Sigmoid colon (tissue), 7 donors: ENCODE data around the gene AATF. TPM values are rescaled to one million over a fixed set of nuclear protein-coding genes. Genes with fewer than 3 reads are reported as not detected.

ENCODE experiments used
- DNase-seq: peaks from one replicate; pipeline ENCODE4 v3.0.0-alpha.2; 2019
- H3K27ac ChIP-seq, 4 donors: fragments of 200-600 bp; sonication (generic); one replicate each; pipeline ENCODE4 v1.5.1; 2016 to 2019; ENCODE audit warnings: mild to moderate bottlenecking in 1 of 4
- H3K27me3 ChIP-seq, 3 donors: fragments of 200-600 bp; sonication (generic); one replicate each; pipeline ENCODE4 v1.5.1; 2019; ENCODE audit warnings: mild to moderate bottlenecking in 1 of 3
- H3K36me3 ChIP-seq, 4 donors: fragments of 200-600 bp; sonication (generic); one replicate each; pipeline ENCODE4 v1.5.1; 2016 to 2019
- H3K4me1 ChIP-seq, 4 donors: fragments of 200-600 bp; sonication (generic); one replicate each; pipeline ENCODE4 v1.5.1; 2017 to 2019
- H3K4me3 ChIP-seq, 4 donors: fragments of 200-600 bp; sonication (generic); one replicate each; pipeline ENCODE4 v1.5.1; 2017 to 2019; ENCODE audit warnings: mild to moderate bottlenecking in 2 of 4, moderate library complexity in 1 of 4
- H3K9me3 ChIP-seq, 4 donors: fragments of 200-600 bp in 3 of 4; sonication (generic) in 3 of 4; one replicate each; pipeline versions ENCODE4 v1.5.1 to v1.6.1; 2013 to 2019
- EP300 ChIP-seq, 4 donors: sonication (generic); formaldehyde crosslinking; IDR thresholded peaks; one replicate each; pipeline ENCODE4 v1.6.1; 2017; ENCODE audit warnings: antibody characterized with exemption in 4 of 4
- POLR2A ChIP-seq, 2 donors: fragments of 450-650 bp; IDR thresholded peaks; one replicate each; pipeline ENCODE4 v1.6.1; 2016; ENCODE audit warnings: antibody characterized with exemption in 2 of 2, mild to moderate bottlenecking in 2 of 2, moderate library complexity in 2 of 2
- POLR2AphosphoS5 ChIP-seq, 4 donors: sonication (generic); formaldehyde crosslinking; IDR thresholded peaks; one replicate each; pipeline ENCODE4 v1.6.1; 2017; ENCODE audit warnings: antibody characterized with exemption in 4 of 4
- WGBS, 2 donors: extraction: QIAGEN DNeasy Blood & Tissue Kit; methylation state at CpG; one replicate each; pipeline ENCODE4 v1.1.7; 2013; 5-methylcytosine and 5-hydroxymethylcytosine counted together
- intact Hi-C: fragments of 100-400 bp; cut with DNase I; formaldehyde crosslinking; loops from one replicate; pipeline ENCODE4 v1.15.1; 2023
- polyA plus RNA-seq, 3 donors: library from polyadenylated mRNA; stranded (reverse); fragments of 200-250 nt; gene quantifications; one replicate each; pipeline ENCODE4 v1.2.3, GENCODE V29; 2013
- total RNA-seq, 4 donors: library from RNA; depleted of rRNA; stranded (reverse); fragments of >200 nt; gene quantifications; one replicate each; pipeline ENCODE4 v1.1.0, GENCODE V29; 2016
- TF ChIP-seq, protein P1 (sequence below), 4 experiments: fragments of 450-650 bp in 3 of 4; fragments of 200-600 bp in 1 of 4; IDR thresholded peaks; one replicate each; pipeline ENCODE4 v1.5.1; 2016 to 2019; ENCODE audit warnings: antibody characterized with exemption in 4 of 4, mild to moderate bottlenecking in 3 of 4, moderate library complexity in 2 of 4
- donor health status: healthy with polysubstance abuse.
- donor health status: Bipolar disorder and iron deficiency.
- donor health status: healthy.

Gene AATF
- total and polyA plus RNA-seq, 7 donors, result 27.6 to 38.3 (median 33.2) TPM

DNA sequence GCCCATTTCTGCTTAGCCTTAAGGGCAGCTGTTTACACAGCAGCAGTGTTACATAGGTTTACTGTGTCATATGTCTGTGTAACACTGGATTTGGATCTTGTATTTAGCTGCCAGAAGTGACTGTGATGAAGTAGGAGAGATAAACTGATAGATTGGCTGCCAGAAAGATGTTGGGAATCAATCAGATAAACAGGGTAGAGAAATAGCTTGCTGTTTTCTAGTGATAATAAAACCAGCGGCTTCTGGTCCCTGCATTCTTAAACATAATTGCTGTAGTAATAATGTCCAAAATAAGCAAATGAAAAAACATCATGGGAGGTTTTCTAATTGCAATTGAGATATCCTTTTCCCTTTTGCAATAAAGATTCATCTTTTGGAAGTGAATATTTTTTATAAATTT lies 68.7 kb downstream of the AATF start:
- Histone ChIP-seq H3K4me1 (no peaks in the 10 kb centered on the region), H3K36me3 (peaks cover 0 to 8% (median 0%) of the 10 kb centered on the region in 4 donors), H3K27ac (no peak overlapping the region), H3K4me3 (no peak overlapping the region), H3K9me3 (no peaks in the 10 kb centered on the region), H3K27me3 (no peaks in the 10 kb centered on the region)
- 83 to 93% methylated on average over 1 of the region's 1 CpG for WGBS, 2 donors
- TF ChIP-seq EP300 (IDR thresholded peaks at IDR 0.05) (no peak), POLR2AphosphoS5 (IDR thresholded peaks at IDR 0.05) (no peak), POLR2A (IDR thresholded peaks at IDR 0.05) (no peak)
- TF ChIP-seq, protein P1, sequence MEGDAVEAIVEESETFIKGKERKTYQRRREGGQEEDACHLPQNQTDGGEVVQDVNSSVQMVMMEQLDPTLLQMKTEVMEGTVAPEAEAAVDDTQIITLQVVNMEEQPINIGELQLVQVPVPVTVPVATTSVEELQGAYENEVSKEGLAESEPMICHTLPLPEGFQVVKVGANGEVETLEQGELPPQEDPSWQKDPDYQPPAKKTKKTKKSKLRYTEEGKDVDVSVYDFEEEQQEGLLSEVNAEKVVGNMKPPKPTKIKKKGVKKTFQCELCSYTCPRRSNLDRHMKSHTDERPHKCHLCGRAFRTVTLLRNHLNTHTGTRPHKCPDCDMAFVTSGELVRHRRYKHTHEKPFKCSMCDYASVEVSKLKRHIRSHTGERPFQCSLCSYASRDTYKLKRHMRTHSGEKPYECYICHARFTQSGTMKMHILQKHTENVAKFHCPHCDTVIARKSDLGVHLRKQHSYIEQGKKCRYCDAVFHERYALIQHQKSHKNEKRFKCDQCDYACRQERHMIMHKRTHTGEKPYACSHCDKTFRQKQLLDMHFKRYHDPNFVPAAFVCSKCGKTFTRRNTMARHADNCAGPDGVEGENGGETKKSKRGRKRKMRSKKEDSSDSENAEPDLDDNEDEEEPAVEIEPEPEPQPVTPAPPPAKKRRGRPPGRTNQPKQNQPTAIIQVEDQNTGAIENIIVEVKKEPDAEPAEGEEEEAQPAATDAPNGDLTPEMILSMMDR (IDR thresholded peaks at IDR 0.05), result no peak
- no peak for DNase-seq
- intact Hi-C loops, result no loop called here

DNA sequence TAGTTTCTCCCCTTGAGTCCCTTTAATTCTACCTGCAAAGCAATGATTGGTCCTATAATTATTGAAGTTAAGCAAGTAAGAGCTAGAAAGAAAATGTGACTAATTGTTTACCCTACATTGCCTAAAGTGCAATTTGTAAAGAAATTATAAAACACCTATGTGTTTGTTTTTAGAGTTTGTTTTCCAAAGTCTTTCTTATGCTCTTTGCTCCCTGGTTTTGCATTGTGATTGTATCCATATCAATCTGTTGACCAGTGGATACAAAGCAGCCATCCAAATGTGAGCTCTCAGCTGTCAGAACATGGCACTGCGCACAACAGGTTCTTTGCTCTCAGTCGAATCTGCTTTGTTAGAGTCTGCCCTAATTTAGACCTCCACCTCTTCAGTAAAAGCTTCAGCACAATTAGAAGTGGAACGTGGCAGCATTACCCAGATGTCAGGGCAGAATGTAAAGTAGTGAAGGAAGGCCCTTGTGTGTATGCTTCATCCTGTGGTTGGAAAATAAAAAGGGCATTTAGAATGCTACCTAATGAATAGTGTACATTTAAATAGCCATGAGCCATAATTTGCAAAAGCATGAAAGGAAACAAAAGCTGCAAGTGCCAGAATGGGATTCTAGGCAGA lies 70.5 kb downstream of the AATF start:
- Histone ChIP-seq H3K27ac (no peak overlapping the region), H3K27me3 (no peaks in the 10 kb centered on the region), H3K4me1 (no peaks in the 10 kb centered on the region), H3K36me3 (peaks cover 0 to 11% (median 0%) of the 10 kb centered on the region in 4 donors), H3K9me3 (no peaks in the 10 kb centered on the region), H3K4me3 (no peak overlapping the region)
- WGBS, 2 donors, result 92% methylated on average over 3 of the region's 3 CpGs
- intact Hi-C loops, result no loop called here
- no peak for DNase-seq
- TF ChIP-seq EP300 (IDR thresholded peaks at IDR 0.05) (no peak), POLR2A (IDR thresholded peaks at IDR 0.05) (no peak)

DNA sequence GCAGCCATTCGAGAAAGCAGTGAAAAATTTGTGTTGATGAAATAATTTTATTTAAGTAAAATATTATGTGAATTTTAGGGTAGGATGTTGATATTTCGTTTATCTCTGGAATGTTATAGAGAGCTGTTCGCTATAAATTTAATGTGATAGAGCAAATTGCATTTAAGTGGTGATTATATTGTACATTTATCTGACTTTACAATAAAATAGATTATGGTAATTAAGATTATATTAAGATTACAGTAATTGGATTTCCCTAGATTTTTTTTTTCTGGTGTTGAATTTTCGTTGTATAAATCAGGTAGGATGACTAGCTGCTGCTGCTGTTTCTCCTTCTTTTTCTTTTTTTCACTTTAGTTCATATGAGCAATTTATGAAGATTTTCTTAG lies 71.0 kb downstream of the AATF start:
- WGBS, 2 donors, result 91 to 94% methylated on average over 4 of the region's 4 CpGs
- intact Hi-C loops, result no loop called here
- H3K27me3 ChIP-seq, result no peaks in the 10 kb centered on the region

DNA sequence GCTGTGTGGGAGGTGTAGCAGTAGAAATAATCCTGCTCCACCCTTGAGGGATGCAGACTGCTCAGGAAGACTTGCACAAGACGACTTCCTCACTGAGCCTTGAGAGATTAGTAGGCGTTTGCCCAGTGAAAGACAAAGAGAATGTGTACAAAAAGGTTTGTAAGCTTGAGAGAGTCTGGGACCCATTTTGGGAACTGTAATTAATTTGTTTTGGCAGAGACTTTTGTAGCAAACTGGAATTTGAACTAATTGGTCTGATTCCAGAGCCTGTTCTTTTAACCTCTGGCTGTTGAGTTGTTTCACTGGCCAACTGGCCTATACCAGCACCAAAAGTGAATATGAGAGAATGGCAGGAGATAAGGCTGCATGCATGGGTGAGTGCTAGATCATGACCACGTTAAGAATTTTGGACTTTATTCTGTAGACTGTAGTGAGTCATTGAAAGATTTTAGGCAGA lies 75.5 kb downstream of the AATF start:
- no peak for TF ChIP-seq EP300 (IDR thresholded peaks at IDR 0.05)
- TF ChIP-seq POLR2A (IDR thresholded peaks at IDR 0.05), result no peak
- TF ChIP-seq, protein P1 (IDR thresholded peaks at IDR 0.05), result no peak
- TF ChIP-seq POLR2AphosphoS5 (IDR thresholded peaks at IDR 0.05), result no peak
- Histone ChIP-seq H3K27ac (no peak overlapping the region), H3K4me3 (no peak overlapping the region), H3K36me3 (peaks cover 0 to 16% (median 0%) of the 10 kb centered on the region in 4 donors), H3K27me3 (no peaks in the 10 kb centered on the region), H3K9me3 (no peaks in the 10 kb centered on the region), H3K4me1 (no peaks in the 10 kb centered on the region)
- DNase-seq, result no peak
- intact Hi-C loops, result no loop called here
- WGBS, 2 donors, result 62 to 71% methylated on average over 3 of the region's 3 CpGs

More for the DNA sequence above, 71.0 kb downstream of the AATF start:
- Histone ChIP-seq H3K9me3 (no peaks in the 10 kb centered on the region), H3K27ac (no peak overlapping the region), H3K36me3 (peaks cover 0 to 16% (median 0%) of the 10 kb centered on the region in 4 donors), H3K4me1 (no peaks in the 10 kb centered on the region), H3K4me3 (no peak overlapping the region)
- TF ChIP-seq POLR2AphosphoS5 (IDR thresholded peaks at IDR 0.05) (no peak), POLR2A (IDR thresholded peaks at IDR 0.05) (no peak), EP300 (IDR thresholded peaks at IDR 0.05) (no peak)
- TF ChIP-seq, protein P1 (IDR thresholded peaks at IDR 0.05), result no peak
- no peak for DNase-seq

DNA sequence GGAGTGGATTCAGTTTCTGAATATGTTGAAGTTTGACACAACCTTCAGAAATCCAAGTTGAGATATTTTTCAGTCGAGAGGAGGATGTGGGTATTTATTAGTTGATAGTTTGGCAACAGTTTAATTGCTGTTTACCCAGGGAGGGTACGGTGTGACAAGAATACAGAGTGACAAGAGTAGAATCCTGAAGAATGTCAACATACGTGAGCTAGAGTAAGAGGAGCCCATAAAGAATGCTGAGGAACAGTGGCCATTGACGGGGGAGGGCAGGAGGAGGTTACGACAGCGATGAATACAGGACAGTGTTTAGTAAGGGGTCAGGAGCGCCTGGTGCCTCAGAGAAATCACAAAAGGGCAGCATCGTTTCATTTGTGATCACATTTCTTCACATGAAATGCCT lies 76.5 kb downstream of the AATF start:
- Histone ChIP-seq H3K27ac (no peak overlapping the region), H3K4me3 (no peak overlapping the region), H3K4me1 (no peaks in the 10 kb centered on the region), H3K36me3 (peaks cover 0 to 12% (median 0%) of the 10 kb centered on the region in 4 donors), H3K9me3 (no peaks in the 10 kb centered on the region), H3K27me3 (no peaks in the 10 kb centered on the region)
- intact Hi-C loops, result no loop called here
- TF ChIP-seq, protein P1 (IDR thresholded peaks at IDR 0.05), result no peak
- TF ChIP-seq EP300 (IDR thresholded peaks at IDR 0.05) (no peak), POLR2A (IDR thresholded peaks at IDR 0.05) (no peak), POLR2AphosphoS5 (IDR thresholded peaks at IDR 0.05) (no peak)
- WGBS, 2 donors, result 63 to 78% methylated on average over 8 of the region's 8 CpGs
- DNase-seq, result no peak
